Prostate gland (tissue), 2 donors: ENCODE measurements around the gene ATP2C2.

Source experiments
- CTCF ChIP-seq, 4 experiments: fragments of 200-600 bp in 2 of 4; fragments of 450-650 bp in 2 of 4; sonication (generic) in 2 of 4; IDR thresholded peaks; 1 replicate in 3 of 4; 2 replicates in 1 of 4; pipeline ENCODE4 v1.5.1; 2016 to 2019; ENCODE audit warnings: antibody characterized with exemption in 4 of 4, mild to moderate bottlenecking in 2 of 4, moderate library complexity in 2 of 4
- POLR2A ChIP-seq: fragments of 450-650 bp; IDR thresholded peaks from one replicate; pipeline ENCODE4 v1.6.1; 2016; ENCODE audit warnings: antibody characterized with exemption, mild to moderate bottlenecking

- TF ChIP-seq POLR2A (no peak), CTCF (IDR thresholded peaks at IDR 0.05) (no peak)
Observed at GRCh38 chr16:84489131-84489530, 120.8 kb downstream of the ATP2C2 start.
